ENCODE results near the gene CHTF18.
"Not testable (repeated sequence)": the region's sequence is repeated elsewhere in the genome, so short reads cannot be mapped to it uniquely, and the experiment has no call there.

CHTF18 gene

DNA sequence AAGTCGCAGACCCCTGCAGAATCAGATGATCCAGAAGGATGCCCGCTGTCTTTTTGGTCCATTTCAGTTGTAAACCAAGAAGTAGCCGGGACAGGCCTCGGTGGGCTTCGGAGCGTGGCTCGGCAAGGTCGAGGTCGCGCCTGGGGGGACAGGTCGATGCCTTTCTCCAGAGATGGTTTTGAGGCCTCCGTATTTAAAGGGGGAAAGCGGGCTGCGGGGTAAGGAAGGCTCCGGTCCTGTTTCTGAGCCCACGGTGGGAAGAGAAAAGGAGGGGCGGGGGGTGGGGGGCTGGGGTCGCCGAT, 19.6 kb downstream of the CHTF18 start:
- H3K4me1 ChIP-seq (ENCODE audit: insufficient read depth, low read length): peaks cover 5% of the 10 kb centered on the region; the same call in 1 of the 2 replicates
- no peaks in the 10 kb centered on the region for H3K9me3 ChIP-seq (ENCODE audit: control insufficient read depth, insufficient read depth, low read length)
- no peaks in the 10 kb centered on the region for H3K36me3 ChIP-seq (ENCODE audit: insufficient read depth, low read length)
- peak overlapping the region; percentile 74 for H3K9ac ChIP-seq (ENCODE audit: low read depth, low read length)

DNA sequence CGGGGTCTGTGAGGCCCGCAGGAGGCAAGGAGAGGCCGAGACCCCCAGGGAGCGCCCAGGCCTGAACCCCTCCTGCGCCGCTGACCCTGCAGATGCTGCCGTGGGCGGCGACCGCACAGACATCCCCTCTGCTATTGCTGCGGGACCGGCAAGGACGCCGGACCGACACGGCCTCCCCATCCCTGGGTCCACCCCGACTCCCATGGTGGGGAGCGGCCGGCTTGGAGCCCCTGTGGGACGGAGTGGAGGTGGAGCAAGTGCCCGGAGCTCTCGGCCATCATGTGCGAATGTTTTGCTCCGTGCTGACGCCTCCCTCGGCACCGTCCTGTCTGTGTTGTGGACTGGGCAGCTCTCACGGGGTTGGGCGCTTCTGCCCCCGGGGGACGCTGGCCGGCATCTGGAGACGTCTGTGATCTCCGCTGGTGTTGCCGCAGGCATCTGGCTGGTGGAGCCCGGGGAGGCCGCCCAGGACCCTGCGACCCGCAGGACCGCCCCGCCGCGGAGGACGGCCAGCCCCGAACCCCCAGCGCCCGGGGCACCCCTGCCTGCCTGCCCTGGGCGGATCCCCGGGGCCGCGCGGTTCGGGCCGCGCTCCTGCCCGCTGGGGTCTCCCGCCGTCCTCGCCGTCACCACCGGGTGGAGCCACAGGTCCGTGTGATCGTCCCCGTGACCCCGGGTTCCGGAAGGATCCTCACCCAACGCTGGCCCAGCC, 24.9 kb downstream of the CHTF18 start:
- no peaks in the 10 kb centered on the region for H3K36me3 ChIP-seq (ENCODE audit: insufficient read depth, low read length)
- peak overlapping the region; percentile 37 for H3K9ac ChIP-seq (ENCODE audit: low read depth, low read length)
- H3K4me1 ChIP-seq (ENCODE audit: insufficient read depth, low read length): peaks cover 4% of the 10 kb centered on the region; the same call in 1 of the 2 replicates
- H3K9me3 ChIP-seq (ENCODE audit: control insufficient read depth, insufficient read depth, low read length): no peaks in the 10 kb centered on the region

DNA sequence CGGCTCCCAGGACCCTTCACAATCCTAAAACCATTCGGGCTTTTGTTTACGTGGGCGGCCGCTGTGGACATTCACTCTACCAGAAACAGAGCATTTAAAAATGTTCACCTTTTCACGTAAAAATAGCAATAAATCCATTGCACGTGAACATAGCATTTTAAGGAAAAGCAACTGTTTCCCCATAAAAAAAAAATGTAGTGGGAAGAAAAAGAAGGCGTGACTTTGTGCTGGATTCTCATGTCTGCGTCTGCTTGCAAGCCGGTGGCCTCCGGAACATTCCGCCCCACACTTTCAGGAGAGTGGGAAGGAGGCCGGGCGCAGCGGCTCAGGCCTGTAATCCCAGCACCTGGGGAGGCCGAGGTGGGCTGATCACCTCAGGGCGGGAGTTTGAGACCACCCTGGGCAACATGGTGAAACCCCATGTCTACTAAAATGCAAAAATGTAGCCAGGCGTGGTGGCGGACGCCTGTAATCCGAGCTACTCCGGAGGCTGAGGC, 25.5 kb downstream of the CHTF18 start:
- H3K9me3 ChIP-seq (ENCODE audit: control insufficient read depth, insufficient read depth, low read length): no peaks in the 10 kb centered on the region
- H3K9ac ChIP-seq (ENCODE audit: low read depth, low read length): peak overlapping the region; percentile 37
- no peaks in the 10 kb centered on the region for H3K36me3 ChIP-seq (ENCODE audit: insufficient read depth, low read length)
- H3K4me1 ChIP-seq (ENCODE audit: insufficient read depth, low read length): peaks cover 4% of the 10 kb centered on the region; the same call in 1 of the 2 replicates

GRCh38 chr16:814974-815373, 26.6 kb downstream of the CHTF18 start:
- Histone ChIP-seq H3K36me3 (ENCODE audit: insufficient read depth, low read length) (no peaks in the 10 kb centered on the region), H3K9ac (ENCODE audit: low read depth, low read length) (no peak overlapping the region), H3K4me1 (ENCODE audit: insufficient read depth, low read length) (peaks cover 4% of the 10 kb centered on the region; the same call in 1 of the 2 replicates), H3K9me3 (ENCODE audit: control insufficient read depth, insufficient read depth, low read length) (no peaks in the 10 kb centered on the region)

- Histone ChIP-seq H3K9ac (ENCODE audit: low read depth, low read length) (no peak overlapping the region), H3K36me3 (ENCODE audit: insufficient read depth, low read length) (no peaks in the 10 kb centered on the region), H3K9me3 (ENCODE audit: control insufficient read depth, insufficient read depth, low read length) (no peaks in the 10 kb centered on the region), H3K4me1 (ENCODE audit: insufficient read depth, low read length) (peaks cover 4% of the 10 kb centered on the region; the same call in 1 of the 2 replicates)
These were observed 27.4 kb downstream of the CHTF18 start for GRCh38 chr16:815861-816260.

DNA sequence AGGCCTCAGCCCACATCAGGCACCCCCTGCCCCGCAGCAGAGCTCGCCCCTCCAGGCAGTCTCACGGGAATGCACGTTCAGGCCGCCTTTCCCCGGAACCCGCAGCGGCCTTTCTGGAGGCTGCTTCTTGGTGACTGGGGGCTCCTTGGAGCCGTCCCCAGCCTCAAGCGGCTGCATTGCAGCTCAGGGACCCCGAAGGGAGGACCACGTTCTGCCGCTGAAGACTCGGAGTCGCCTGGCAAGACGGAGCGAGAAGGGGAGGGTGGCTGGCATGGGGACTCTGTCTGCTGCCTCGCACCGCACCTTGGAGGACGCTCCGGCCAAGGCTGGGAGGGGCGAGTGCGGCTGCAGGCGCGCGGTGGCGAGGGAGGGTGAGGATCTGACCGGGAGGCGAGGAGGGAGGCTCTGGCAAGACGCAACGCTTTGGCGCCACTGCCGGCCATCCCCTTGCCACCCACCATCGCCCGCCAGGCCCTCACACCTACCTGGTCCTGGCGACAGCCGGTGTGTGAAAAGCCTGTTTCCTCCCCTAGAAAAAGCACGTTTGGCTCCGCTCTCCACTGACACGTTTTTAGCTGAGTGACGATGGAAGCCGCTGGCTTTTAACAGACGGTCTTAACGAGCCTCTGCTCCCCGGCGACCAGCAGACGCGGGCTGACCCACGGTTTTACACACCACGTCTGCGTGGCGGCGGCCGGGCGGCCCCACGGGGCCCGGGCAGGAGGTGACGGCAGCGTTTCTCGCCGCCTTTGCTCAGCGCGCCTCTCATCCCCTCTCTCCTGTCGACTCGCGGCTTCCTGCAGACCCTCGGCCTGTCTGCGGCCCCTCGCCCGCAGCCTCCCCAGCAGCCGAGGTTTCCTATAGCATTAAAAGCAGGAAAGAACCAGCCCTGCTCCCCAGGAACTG, 28.8 kb downstream of the CHTF18 start:
- Histone ChIP-seq H3K36me3 (ENCODE audit: insufficient read depth, low read length) (no peaks in the 10 kb centered on the region), H3K4me1 (ENCODE audit: insufficient read depth, low read length) (peaks cover 4% of the 10 kb centered on the region; the same call in 1 of the 2 replicates), H3K9me3 (ENCODE audit: control insufficient read depth, insufficient read depth, low read length) (no peaks in the 10 kb centered on the region), H3K9ac (ENCODE audit: low read depth, low read length) (no peak overlapping the region)

DNA sequence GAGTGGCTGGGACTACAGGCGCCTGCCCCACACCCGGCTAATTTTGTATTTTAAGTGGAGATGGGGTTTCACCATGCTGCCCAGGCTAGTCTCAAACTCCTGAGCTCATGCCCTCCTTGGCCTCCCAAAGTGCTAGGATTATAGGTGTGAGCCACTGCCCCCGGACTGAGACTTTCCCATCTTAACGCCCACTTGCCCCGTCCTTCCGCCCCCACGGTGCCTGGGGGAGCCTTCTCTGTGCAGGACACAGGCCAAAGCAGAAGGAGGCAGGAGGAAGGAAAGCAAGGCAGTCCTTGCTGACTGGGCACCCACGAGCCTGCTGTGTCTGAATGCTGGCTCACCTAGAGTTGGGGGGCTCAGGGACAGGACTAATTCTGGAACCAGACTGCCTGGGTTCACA, 29.7 kb downstream of the CHTF18 start:
- H3K9ac ChIP-seq (ENCODE audit: low read depth, low read length): no peak overlapping the region
- H3K9me3 ChIP-seq (ENCODE audit: control insufficient read depth, insufficient read depth, low read length): no peaks in the 10 kb centered on the region
- H3K36me3 ChIP-seq (ENCODE audit: insufficient read depth, low read length): no peaks in the 10 kb centered on the region
- H3K4me1 ChIP-seq (ENCODE audit: insufficient read depth, low read length): peaks cover 4% of the 10 kb centered on the region; the same call in 1 of the 2 replicates

DNA sequence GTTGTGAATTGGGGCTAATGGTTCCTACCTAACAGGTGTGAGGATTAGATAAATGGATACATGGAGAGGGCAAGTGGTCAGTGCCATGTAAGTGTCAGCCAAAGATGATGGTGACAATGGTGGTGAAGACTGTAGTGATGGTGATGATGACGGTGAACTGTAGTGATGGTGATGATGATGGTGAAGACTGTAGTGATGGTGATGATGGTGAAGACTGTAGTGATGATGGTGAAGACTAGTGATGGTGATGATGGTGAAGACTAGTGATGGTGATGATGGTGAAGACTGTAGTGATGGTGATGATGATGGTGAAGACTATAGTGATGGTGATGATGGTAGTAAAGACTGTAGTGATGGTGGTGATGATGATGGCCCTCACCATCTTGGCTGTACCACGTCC, 30.2 kb downstream of the CHTF18 start:
- Histone ChIP-seq H3K9me3 (ENCODE audit: control insufficient read depth, insufficient read depth, low read length) (no peaks in the 10 kb centered on the region), H3K36me3 (ENCODE audit: insufficient read depth, low read length) (no peaks in the 10 kb centered on the region), H3K4me1 (ENCODE audit: insufficient read depth, low read length) (peaks cover 4% of the 10 kb centered on the region; the same call in 1 of the 2 replicates), H3K9ac (ENCODE audit: low read depth, low read length) (no peak overlapping the region)

- Histone ChIP-seq H3K36me3 (ENCODE audit: insufficient read depth, low read length) (no peaks in the 10 kb centered on the region), H3K4me1 (ENCODE audit: insufficient read depth, low read length) (no peaks in the 10 kb centered on the region), H3K9me3 (ENCODE audit: control insufficient read depth, insufficient read depth, low read length) (no peaks in the 10 kb centered on the region), H3K9ac (ENCODE audit: low read depth, low read length) (no peak overlapping the region)
These were observed 31.1 kb downstream of the CHTF18 start for GRCh38 chr16:819336-820043.

GRCh38 chr16:820044-820408, 31.6 kb downstream of the CHTF18 start:
- not testable (repeated sequence) for H3K4me1 ChIP-seq (ENCODE audit: insufficient read depth, low read length); H3K9ac ChIP-seq (ENCODE audit: low read depth, low read length); H3K36me3 ChIP-seq (ENCODE audit: insufficient read depth, low read length); H3K9me3 ChIP-seq (ENCODE audit: control insufficient read depth, insufficient read depth, low read length)

DNA sequence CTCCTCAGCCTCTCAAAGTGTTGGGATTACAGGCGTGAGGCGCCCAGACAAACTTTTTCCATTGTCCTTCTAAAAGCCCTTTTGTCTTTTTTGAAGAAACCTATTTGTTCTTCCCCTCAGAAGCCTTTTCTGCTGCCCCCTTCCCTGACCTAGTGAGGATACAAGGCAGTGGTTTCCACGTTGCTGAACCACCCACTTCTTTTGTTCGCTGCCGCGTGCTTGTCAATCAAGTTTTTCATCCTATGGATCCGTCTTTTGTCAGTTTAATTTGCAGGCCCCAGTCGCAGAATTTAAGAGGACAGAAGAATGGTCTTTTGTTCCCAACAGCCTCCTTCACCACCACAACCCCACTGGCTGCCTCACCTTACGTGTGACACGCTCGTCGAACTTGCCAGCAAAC, 32.3 kb downstream of the CHTF18 start:
- H3K9me3 ChIP-seq (ENCODE audit: control insufficient read depth, insufficient read depth, low read length): no peaks in the 10 kb centered on the region
- no peaks in the 10 kb centered on the region for H3K4me1 ChIP-seq (ENCODE audit: insufficient read depth, low read length)

DNA sequence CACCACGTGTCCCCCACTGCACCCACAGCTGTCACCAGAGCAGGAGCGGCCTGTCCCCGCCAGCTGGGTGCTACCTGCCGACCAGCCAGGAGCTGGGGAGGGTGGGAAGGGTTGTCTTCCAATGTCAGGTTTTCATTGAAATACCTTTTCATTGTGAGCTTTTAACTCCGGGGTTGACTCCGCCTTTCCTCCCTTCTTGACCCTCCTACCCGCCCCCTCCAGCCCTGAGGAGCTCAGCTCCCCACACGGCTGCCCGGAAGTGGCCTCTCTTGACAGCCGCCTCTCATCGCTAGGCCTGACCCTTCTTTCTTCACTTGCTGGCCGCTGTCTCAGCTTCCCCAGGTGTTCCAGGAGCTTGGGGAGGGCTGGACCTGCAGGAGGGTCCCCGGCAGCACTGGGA, 33.3 kb downstream of the CHTF18 start:
- Histone ChIP-seq H3K4me1 (ENCODE audit: insufficient read depth, low read length) (no peaks in the 10 kb centered on the region), H3K36me3 (ENCODE audit: insufficient read depth, low read length) (no peaks in the 10 kb centered on the region), H3K9ac (ENCODE audit: low read depth, low read length) (no peak overlapping the region), H3K9me3 (ENCODE audit: control insufficient read depth, insufficient read depth, low read length) (no peaks in the 10 kb centered on the region)

More for the DNA sequence above, 32.3 kb downstream of the CHTF18 start:
- H3K9ac ChIP-seq (ENCODE audit: low read depth, low read length): no peak overlapping the region
- no peaks in the 10 kb centered on the region for H3K36me3 ChIP-seq (ENCODE audit: insufficient read depth, low read length)

GRCh38 chr16:822174-822908, 33.9 kb downstream of the CHTF18 start:
- Histone ChIP-seq H3K36me3 (ENCODE audit: insufficient read depth, low read length) (no peaks in the 10 kb centered on the region), H3K4me1 (ENCODE audit: insufficient read depth, low read length) (no peaks in the 10 kb centered on the region), H3K9me3 (ENCODE audit: control insufficient read depth, insufficient read depth, low read length) (no peaks in the 10 kb centered on the region), H3K9ac (ENCODE audit: low read depth, low read length) (no peak overlapping the region)

DNA sequence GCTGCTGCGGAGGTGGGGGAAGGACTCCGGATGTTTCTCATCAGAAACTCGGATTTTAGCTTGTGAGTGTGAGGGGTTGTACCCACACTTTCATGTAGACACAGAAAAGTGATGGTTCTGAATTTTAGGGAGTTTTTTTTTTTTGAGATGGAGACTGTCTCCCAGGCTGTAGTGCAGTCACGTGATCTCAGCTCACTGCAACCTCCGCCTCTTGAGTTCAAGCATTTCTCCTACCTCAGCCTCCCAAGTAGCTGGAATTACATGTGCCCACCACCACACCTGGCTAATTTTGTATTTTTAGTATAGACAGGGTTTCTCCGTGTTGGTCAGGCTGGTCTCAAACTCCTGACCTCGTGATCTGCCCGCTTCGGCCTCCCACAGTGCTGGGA, 34.5 kb downstream of the CHTF18 start:
- no peak overlapping the region for H3K9ac ChIP-seq (ENCODE audit: low read depth, low read length)
- H3K9me3 ChIP-seq (ENCODE audit: control insufficient read depth, insufficient read depth, low read length): no peaks in the 10 kb centered on the region
- H3K36me3 ChIP-seq (ENCODE audit: insufficient read depth, low read length): no peaks in the 10 kb centered on the region
- H3K4me1 ChIP-seq (ENCODE audit: insufficient read depth, low read length): no peaks in the 10 kb centered on the region
